ENCODE measurements around the gene ESAM. TPM values are rescaled to one million over a fixed set of nuclear protein-coding genes. Genes with fewer than 3 reads are reported as not detected.
"Not testable (repeated sequence)": the region's sequence is repeated elsewhere in the genome, so short reads cannot be mapped to it uniquely, and the experiment has no call there.

The ESAM gene
- total RNA-seq, 1 donor from 2014 or later = 0.50 TPM

GRCh38 chr11:124778281-124778680, 16.2 kb upstream of the ESAM start:
- intact Hi-C loops (cut with micrococcal nuclease) = no loop called here

- intact Hi-C loops (cut with micrococcal nuclease) = no loop called here
Observed at GRCh38 chr11:124776865-124777645, 15.0 kb upstream of the ESAM start.

GRCh38 chr11:124770959-124771358, 8.9 kb upstream of the ESAM start:
- intact Hi-C loops (cut with micrococcal nuclease) = not testable (repeated sequence)

- intact Hi-C loops (cut with micrococcal nuclease) = no loop called here
Observed at GRCh38 chr11:124769806-124770774, 8.0 kb upstream of the ESAM start.

- intact Hi-C loops (cut with micrococcal nuclease) = no loop called here
Observed at GRCh38 chr11:124768914-124769313, 6.8 kb upstream of the ESAM start.

GRCh38 chr11:124766156-124766555, 4.1 kb upstream of the ESAM start:
- intact Hi-C loops (cut with micrococcal nuclease) = no loop called here

GRCh38 chr11:124763156-124763947, 1.3 kb upstream of the ESAM start:
- intact Hi-C loops (cut with micrococcal nuclease) = loop anchor here (1.0 to 2.0 kb wide), 5 partner anchors 17 to 113 kb away; partner anchors contain the start of genes SIAE and SPA17

- intact Hi-C loops (cut with micrococcal nuclease) = loop anchor here (1.0 to 2.0 kb wide), 6 partner anchors 16 to 114 kb away; partner anchors contain the start of genes MSANTD2, SIAE and SPA17
Observed at GRCh38 chr11:124762624-124763155, 600 bp upstream of the ESAM start.

GRCh38 chr11:124761301-124762104, 587 bp downstream of the ESAM start:
- intact Hi-C loops (cut with micrococcal nuclease) = loop anchor here (1.0 to 2.0 kb wide), 2 partner anchors 39 to 115 kb away; partner anchors contain the start of gene MSANTD2

GRCh38 chr11:124760806-124761205, 1.3 kb downstream of the ESAM start:
- intact Hi-C loops (cut with micrococcal nuclease) = no loop called here

- intact Hi-C loops (cut with micrococcal nuclease) = no loop called here
Observed at GRCh38 chr11:124760205-124760652, 1.9 kb downstream of the ESAM start.

GRCh38 chr11:124759266-124760204, 2.6 kb downstream of the ESAM start:
- intact Hi-C loops (cut with micrococcal nuclease) = no loop called here

- intact Hi-C loops (cut with micrococcal nuclease) = loop anchor here (1.0 kb wide), 1 partner anchor 12 kb away; no protein-coding TSS in a partner anchor
Observed at GRCh38 chr11:124758355-124759265, 3.5 kb downstream of the ESAM start.

GRCh38 chr11:124757320-124757719, 4.8 kb downstream of the ESAM start:
- intact Hi-C loops (cut with micrococcal nuclease) = no loop called here

GRCh38 chr11:124756753-124757227, 5.3 kb downstream of the ESAM start:
- intact Hi-C loops (cut with micrococcal nuclease) = no loop called here

- intact Hi-C loops (cut with micrococcal nuclease) = no loop called here
Observed at GRCh38 chr11:124756033-124756752, 5.9 kb downstream of the ESAM start.

- intact Hi-C loops (cut with micrococcal nuclease) = no loop called here
Observed at GRCh38 chr11:124754710-124755109, 7.4 kb downstream of the ESAM start.

All from T-helper 2 cell treated with Interferon-gamma antibody and Interleukin-4, amounts not matched to agents 100 ng/mL and 5 ng/mL, for 36 hours (primary cell).